ENCODE data around the gene AQP1.

DNA sequence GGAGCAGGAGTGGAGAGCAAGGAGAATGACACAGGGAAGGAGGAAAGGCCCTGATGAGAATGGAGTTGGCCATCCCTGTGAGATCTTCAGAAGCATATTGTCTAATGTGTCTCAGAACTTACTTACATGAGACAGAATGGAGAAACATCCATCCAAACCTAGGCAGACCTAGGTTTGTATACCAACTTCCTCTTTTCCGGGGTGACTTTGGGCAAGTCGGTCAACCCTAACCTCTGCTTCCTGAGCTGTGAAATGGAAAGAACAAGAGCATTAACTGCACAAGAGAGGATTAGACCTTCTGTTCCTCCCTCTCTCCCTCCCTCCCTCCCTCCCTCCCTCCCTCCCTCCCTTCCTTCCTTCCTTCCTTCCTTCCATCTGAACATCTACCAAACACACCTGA lies 56.6 kb downstream of the AQP1 start:
- TF ChIP-seq SMC3 (conservative IDR thresholded peaks at IDR 0.05; ENCODE audit: poor library complexity) (no peak), EP300 (conservative IDR thresholded peaks at IDR 0.05; ENCODE audit: poor library complexity, severe bottlenecking) (no peak)
- TF ChIP-seq, protein P1, sequence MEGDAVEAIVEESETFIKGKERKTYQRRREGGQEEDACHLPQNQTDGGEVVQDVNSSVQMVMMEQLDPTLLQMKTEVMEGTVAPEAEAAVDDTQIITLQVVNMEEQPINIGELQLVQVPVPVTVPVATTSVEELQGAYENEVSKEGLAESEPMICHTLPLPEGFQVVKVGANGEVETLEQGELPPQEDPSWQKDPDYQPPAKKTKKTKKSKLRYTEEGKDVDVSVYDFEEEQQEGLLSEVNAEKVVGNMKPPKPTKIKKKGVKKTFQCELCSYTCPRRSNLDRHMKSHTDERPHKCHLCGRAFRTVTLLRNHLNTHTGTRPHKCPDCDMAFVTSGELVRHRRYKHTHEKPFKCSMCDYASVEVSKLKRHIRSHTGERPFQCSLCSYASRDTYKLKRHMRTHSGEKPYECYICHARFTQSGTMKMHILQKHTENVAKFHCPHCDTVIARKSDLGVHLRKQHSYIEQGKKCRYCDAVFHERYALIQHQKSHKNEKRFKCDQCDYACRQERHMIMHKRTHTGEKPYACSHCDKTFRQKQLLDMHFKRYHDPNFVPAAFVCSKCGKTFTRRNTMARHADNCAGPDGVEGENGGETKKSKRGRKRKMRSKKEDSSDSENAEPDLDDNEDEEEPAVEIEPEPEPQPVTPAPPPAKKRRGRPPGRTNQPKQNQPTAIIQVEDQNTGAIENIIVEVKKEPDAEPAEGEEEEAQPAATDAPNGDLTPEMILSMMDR (IDR thresholded peaks at IDR 0.05; ENCODE audit: poor library complexity, severe bottlenecking), result no peak
